PFSK-1 (cell line): ENCODE results near the gene PDE6H.

Experiments used
- POLR2AphosphoS5 ChIP-seq: IDR thresholded peaks from 2 replicates; pipeline ENCODE4 v1.6.1; 2012; ENCODE audit warnings: low read depth, mild to moderate bottlenecking, control low read depth, low read length, moderate library complexity
- SIN3A ChIP-seq: IDR thresholded peaks from 2 replicates; pipeline ENCODE4 v1.6.1; 2012; ENCODE audit warnings: mild to moderate bottlenecking, low read length, moderate library complexity, borderline replicate concordance; ENCODE audit not compliant: insufficient read depth
- TAF1 ChIP-seq: IDR thresholded peaks from 2 replicates; pipeline ENCODE4 v1.6.1; 2012; ENCODE audit warnings: low read length, control low read depth, borderline replicate concordance; ENCODE audit not compliant: insufficient read depth
- TF ChIP-seq, protein P1 (sequence below), 2 experiments: IDR thresholded peaks; 2 replicates each; pipeline versions ENCODE4 v1.6.1 to v1.8.0; 2011 to 2012; ENCODE audit warnings: low read depth in 2 of 2, low read length in 2 of 2, control low read depth in 1 of 2, inconsistent platforms in 1 of 2, mild to moderate bottlenecking in 1 of 2, moderate library complexity in 1 of 2; ENCODE audit not compliant: insufficient read depth in 1 of 2

DNA sequence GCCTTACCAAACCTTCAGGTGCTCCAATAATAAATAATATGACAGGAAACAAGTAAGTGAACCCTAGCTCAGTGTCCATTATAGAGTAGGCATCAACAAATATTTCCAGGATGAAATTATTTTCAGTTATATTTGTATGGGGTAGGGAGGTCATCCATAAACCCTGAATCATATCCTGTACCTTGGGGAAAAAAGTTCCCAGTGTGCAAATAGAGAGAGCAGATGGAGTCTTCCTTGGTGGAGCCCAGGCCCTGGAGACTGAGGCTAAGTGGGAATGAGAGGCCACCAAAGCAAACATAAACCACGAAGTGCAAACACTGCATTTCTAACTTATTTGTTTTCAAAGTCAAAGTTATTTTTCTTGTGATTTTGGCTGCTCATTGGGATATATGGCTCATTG is 26.0 kb upstream of the PDE6H start:
- TF ChIP-seq POLR2AphosphoS5 (no peak), SIN3A (no peak), TAF1 (no peak)
- TF ChIP-seq, protein P1, sequence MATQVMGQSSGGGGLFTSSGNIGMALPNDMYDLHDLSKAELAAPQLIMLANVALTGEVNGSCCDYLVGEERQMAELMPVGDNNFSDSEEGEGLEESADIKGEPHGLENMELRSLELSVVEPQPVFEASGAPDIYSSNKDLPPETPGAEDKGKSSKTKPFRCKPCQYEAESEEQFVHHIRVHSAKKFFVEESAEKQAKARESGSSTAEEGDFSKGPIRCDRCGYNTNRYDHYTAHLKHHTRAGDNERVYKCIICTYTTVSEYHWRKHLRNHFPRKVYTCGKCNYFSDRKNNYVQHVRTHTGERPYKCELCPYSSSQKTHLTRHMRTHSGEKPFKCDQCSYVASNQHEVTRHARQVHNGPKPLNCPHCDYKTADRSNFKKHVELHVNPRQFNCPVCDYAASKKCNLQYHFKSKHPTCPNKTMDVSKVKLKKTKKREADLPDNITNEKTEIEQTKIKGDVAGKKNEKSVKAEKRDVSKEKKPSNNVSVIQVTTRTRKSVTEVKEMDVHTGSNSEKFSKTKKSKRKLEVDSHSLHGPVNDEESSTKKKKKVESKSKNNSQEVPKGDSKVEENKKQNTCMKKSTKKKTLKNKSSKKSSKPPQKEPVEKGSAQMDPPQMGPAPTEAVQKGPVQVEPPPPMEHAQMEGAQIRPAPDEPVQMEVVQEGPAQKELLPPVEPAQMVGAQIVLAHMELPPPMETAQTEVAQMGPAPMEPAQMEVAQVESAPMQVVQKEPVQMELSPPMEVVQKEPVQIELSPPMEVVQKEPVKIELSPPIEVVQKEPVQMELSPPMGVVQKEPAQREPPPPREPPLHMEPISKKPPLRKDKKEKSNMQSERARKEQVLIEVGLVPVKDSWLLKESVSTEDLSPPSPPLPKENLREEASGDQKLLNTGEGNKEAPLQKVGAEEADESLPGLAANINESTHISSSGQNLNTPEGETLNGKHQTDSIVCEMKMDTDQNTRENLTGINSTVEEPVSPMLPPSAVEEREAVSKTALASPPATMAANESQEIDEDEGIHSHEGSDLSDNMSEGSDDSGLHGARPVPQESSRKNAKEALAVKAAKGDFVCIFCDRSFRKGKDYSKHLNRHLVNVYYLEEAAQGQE (IDR thresholded peaks at IDR 0.05; ENCODE audit: insufficient read depth in 1 of 2, low read depth in 2 of 2, low read length in 2 of 2) = no peak
